ENCODE measurements around the gene SORCS2. TPM values are rescaled to one million over a fixed set of nuclear protein-coding genes. Genes with fewer than 3 reads are reported as not detected.

The SORCS2 gene
- total RNA-seq, 1 experiment from 2014 or later = 0.05 TPM

DNA sequence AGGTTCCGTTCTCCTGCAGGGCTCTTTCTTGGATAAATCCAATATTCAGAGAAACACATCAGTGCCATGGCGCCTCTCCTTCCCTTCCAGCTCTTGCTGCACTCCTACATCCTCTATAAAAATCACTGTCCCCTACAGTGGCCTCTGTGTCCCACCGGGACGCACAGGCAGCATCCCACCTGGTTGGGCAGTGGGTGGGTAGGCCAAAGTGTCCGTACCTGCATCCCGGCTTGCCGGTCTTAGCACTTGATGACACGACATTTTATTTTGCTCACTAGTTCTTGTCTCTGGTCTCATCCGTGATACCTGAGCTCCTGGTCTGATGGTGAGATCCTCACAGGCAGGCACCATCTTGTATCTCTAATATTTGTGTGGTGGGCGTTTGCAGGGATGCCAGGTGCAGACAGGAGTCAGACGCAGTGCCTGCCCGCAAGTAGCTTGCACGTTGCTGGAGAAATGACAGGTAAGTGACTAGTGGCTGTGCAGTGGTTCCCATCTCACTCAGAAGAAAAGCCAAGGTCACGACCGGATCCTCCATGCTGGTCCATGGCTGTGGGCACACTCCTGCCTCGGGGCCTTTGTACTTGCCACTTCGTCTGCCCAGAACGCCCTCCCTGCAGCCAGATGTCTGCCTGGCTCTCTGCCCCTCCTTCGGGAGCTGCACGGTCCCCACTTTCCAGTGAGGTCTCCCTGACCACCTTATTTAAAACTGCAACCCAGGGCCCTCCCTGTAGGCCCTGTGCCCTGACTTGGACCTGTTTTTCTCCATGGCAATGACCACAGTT lies 109.7 kb downstream of the SORCS2 start:
- no peaks in the 10 kb centered on the region for H3K27me3 ChIP-seq (replicated peaks)
- H3K4me3 ChIP-seq = no peak overlapping the region

DNA sequence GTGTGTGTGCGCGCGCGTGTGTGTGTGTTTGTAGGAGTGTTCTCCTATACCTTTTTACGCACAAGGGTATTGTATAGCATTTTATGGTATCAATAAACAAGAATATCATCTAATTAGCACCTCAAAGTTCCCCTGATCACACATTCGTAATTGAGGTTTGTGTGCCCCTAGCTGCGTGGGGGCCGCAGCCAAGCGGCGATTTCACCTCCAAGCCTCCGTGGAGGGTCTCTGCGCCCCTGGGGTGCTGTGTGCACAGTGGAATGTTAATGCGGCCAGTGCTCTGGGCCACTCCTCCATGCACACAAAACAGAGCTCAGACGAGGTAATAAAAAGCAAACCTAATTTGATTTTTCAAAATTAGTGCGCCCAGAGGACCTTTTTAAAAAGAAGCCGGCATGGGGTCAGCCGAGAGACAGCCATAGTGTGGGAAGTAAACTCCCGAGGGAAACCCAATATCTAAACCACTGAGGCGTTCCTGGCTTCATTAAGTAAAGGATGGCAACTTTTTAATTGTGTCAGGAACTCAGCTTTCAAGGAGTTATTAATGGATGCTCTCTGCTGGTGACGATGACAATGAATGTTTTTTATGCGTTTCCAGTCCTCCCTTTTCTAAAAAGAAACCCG lies 110.6 kb downstream of the SORCS2 start:
- no peak for DNase-seq (ENCODE audit: low read depth in 1 of 2, low spot score in 2 of 2)
- no peak overlapping the region for H3K4me3 ChIP-seq
- no peaks in the 10 kb centered on the region for H3K36me3 ChIP-seq
- no peaks in the 10 kb centered on the region for H3K27me3 ChIP-seq (replicated peaks)
- no peak overlapping the region for H3K27ac ChIP-seq
- no peaks in the 10 kb centered on the region for H3K4me1 ChIP-seq (replicated peaks)
- no peaks in the 10 kb centered on the region for H3K9me3 ChIP-seq (replicated peaks)

More for the DNA sequence above, 109.7 kb downstream of the SORCS2 start:
- Histone ChIP-seq H3K4me1 (replicated peaks) (no peaks in the 10 kb centered on the region), H3K9me3 (replicated peaks) (no peaks in the 10 kb centered on the region), H3K27ac (no peak overlapping the region), H3K36me3 (no peaks in the 10 kb centered on the region)
- DNase-seq (ENCODE audit: low read depth in 1 of 2, low spot score in 2 of 2) = no peak

DNA sequence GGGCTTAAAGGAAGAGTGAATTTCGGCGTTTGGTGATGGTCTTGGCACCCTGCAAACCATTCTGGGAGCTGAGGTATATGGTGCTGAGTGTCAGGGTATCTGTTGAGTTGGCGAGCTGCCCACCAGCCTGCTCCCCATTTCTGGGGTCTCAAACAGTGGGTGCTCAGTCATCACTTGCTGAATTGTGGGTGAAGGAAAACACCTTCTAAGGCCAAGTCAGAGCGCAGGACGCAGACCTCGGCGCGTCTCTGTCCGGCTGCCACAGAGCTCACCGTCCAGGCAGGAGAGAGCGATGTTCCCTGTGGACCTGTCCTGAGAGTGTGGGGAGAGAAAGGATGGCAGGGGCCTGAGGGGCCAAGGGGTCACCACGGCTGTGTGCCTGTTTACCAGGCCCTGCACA lies 111.2 kb downstream of the SORCS2 start:
- Histone ChIP-seq H3K4me1 (replicated peaks) (no peaks in the 10 kb centered on the region), H3K27me3 (replicated peaks) (no peaks in the 10 kb centered on the region)

DNA sequence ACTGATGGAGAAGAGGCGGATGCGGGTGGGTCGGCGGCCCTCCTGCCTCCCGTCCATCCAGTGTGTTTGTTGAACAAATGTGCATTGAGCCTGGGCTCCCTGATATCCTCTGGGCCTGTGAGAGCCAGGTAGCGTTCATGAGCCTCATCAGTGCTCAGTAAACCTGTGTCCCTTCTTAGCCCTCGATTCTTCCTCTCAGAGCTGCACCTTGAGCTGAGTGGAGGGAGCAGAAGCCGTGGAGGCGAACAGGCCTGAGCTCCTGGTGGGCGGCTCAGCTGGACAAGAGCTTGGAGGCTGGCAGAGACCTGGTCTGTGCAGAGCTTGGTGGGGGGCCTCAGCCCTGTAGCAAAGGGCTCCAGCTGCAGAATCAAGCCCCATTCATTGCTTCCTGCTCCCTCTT lies 112.1 kb downstream of the SORCS2 start:
- no peaks in the 10 kb centered on the region for H3K4me1 ChIP-seq (replicated peaks)
- H3K4me3 ChIP-seq = no peak overlapping the region
- no peak for DNase-seq (ENCODE audit: low read depth in 1 of 2, low spot score in 2 of 2)
- H3K27me3 ChIP-seq (replicated peaks) = no peaks in the 10 kb centered on the region
- no peaks in the 10 kb centered on the region for H3K9me3 ChIP-seq (replicated peaks)
- no peak overlapping the region for H3K27ac ChIP-seq
- no peaks in the 10 kb centered on the region for H3K36me3 ChIP-seq

More for the DNA sequence above, 111.2 kb downstream of the SORCS2 start:
- Histone ChIP-seq H3K36me3 (no peaks in the 10 kb centered on the region), H3K9me3 (replicated peaks) (no peaks in the 10 kb centered on the region), H3K27ac (no peak overlapping the region), H3K4me3 (no peak overlapping the region)
- no peak for DNase-seq (ENCODE audit: low read depth in 1 of 2, low spot score in 2 of 2)

DNA sequence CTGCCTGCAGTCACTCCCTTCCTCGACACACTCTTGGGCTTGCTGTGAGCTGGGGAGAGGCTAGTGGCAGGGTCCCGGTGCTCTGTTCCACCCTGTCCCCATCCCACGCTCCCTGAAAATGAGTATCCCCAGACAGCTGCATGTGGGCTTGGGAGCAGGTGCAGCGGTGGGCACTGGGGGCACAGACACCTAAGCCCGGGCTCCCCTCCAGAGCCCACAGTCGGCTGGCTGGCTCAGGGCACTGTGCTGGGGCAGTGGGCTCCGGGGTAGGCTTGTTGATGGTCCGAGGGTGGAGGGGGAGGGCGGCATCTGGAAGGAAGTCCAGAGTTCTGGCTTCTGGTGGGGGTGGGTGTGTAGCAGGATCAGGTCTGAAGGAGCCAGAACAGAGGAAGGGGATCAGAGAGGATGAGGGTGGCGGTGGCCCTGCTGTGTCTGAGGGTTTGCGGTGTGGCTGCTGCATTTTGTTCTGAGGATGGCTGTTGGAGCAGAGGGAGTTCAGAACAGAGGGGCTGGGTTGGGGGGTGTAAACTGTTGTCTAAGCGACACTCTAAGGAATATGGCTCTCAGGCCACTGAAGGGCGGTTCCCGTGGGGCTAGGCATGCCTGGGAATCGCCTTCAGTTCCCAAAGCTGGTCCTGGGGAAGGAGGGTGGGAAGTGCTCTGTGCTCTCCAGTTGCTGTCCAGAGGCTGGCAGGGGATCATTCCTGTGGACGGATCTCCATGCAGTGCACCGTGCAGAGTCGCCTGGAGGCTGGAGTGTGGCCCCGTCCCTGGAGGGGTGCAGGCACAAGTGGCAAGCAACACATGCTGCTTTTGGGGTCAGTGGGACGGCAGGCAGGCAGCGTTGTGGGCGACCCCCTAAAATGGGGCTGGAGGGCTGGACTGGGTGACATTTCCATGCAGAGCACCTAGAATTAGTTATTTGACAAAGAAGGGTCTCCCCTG lies 114.0 kb downstream of the SORCS2 start:
- no peak for DNase-seq (ENCODE audit: low read depth in 1 of 2, low spot score in 2 of 2)
- H3K27ac ChIP-seq = no peak overlapping the region
- H3K4me1 ChIP-seq (replicated peaks) = no peaks in the 10 kb centered on the region
- no peaks in the 10 kb centered on the region for H3K36me3 ChIP-seq
- H3K4me3 ChIP-seq = no peak overlapping the region
- no peaks in the 10 kb centered on the region for H3K9me3 ChIP-seq (replicated peaks)
- H3K27me3 ChIP-seq (replicated peaks) = no peaks in the 10 kb centered on the region

DNA sequence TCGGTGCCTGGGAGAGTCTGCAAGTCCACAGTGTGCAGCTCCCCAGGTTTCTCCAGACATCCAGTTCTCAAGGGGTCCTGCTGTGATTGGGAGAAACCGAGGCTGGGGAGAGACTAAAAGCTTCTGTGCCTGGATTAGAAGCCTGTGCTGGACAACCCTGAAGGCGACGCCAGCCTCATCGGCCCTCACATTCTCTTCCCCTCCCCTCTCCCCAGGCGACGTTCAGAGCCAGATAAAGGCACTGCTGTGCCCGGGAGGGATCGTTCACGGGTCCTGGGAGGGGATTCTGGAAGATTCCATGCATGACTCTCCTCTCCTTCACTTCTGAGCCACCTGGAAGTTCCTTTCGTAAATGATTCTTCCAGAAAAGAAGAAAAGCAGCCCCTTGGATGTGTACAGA lies 114.6 kb downstream of the SORCS2 start:
- no peaks in the 10 kb centered on the region for H3K27me3 ChIP-seq (replicated peaks)
- H3K9me3 ChIP-seq (replicated peaks) = no peaks in the 10 kb centered on the region
- no peak overlapping the region for H3K27ac ChIP-seq
- no peak for DNase-seq (ENCODE audit: low read depth in 1 of 2, low spot score in 2 of 2)
- H3K4me1 ChIP-seq (replicated peaks) = no peaks in the 10 kb centered on the region
- H3K36me3 ChIP-seq = no peaks in the 10 kb centered on the region
- H3K4me3 ChIP-seq = no peak overlapping the region

DNA sequence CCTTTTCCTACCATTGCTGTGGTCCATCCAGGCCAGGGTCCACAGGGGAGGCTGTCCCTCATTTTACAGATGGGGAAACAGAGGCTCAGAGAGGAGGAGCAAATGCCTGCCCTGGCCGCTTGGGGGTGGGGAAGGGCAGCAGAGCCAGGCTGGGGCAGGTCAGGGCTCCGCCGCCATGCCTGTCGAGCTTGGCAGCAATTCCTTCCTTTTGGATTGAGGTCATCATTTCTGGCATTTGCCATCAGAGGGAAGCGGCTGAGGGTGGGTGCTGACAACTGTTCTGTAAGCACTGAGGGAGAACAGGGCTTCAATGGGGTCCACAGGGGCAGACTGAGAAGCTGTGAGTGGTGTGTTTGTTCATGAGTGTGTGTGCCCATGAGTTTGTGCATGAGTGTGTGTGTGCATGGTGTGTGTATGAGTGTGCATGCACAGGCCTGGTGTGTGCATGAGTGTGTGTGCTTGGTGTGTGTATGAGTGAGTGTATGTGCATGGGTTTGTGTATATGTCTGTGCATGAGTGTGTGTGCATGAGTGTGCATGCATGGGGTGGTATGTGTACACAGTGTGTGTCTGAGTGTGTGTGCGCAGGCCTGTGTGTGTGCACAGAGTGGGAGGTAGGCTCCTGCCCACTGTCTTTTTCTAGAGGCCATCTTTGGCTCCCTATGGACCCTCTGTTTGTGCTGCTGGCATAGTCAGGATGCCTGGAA lies 115.2 kb downstream of the SORCS2 start:
- no peak for DNase-seq (ENCODE audit: low read depth in 1 of 2, low spot score in 2 of 2)
- Histone ChIP-seq H3K9me3 (replicated peaks) (no peaks in the 10 kb centered on the region), H3K4me3 (no peak overlapping the region), H3K27me3 (replicated peaks) (no peaks in the 10 kb centered on the region), H3K36me3 (no peaks in the 10 kb centered on the region), H3K27ac (no peak overlapping the region), H3K4me1 (replicated peaks) (no peaks in the 10 kb centered on the region)

DNA sequence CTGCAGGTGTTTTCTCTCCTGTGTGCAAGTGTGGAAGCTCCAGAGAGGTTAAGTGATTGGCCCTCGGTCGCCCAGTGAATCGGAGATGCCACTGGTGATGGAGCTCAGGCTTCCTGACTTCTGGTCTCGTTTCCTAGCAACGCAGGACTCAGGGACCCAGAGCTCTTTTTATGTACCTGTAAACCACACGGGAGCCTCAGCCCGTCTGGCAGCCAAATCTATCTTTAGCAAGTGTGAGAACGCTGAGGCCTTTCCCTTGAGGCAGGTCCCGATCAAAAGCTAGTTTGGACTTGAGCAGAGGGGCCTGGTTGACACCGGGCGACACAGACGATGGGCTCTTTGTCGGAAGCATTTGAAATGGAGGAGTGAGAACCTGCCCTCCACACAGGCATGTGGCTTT lies 116.8 kb downstream of the SORCS2 start:
- DNase-seq (ENCODE audit: low read depth in 1 of 2, low spot score in 2 of 2) = no peak
- Histone ChIP-seq H3K36me3 (no peaks in the 10 kb centered on the region), H3K27ac (no peak overlapping the region), H3K4me1 (replicated peaks) (no peaks in the 10 kb centered on the region), H3K27me3 (replicated peaks) (no peaks in the 10 kb centered on the region), H3K4me3 (no peak overlapping the region), H3K9me3 (replicated peaks) (no peaks in the 10 kb centered on the region)

DNA sequence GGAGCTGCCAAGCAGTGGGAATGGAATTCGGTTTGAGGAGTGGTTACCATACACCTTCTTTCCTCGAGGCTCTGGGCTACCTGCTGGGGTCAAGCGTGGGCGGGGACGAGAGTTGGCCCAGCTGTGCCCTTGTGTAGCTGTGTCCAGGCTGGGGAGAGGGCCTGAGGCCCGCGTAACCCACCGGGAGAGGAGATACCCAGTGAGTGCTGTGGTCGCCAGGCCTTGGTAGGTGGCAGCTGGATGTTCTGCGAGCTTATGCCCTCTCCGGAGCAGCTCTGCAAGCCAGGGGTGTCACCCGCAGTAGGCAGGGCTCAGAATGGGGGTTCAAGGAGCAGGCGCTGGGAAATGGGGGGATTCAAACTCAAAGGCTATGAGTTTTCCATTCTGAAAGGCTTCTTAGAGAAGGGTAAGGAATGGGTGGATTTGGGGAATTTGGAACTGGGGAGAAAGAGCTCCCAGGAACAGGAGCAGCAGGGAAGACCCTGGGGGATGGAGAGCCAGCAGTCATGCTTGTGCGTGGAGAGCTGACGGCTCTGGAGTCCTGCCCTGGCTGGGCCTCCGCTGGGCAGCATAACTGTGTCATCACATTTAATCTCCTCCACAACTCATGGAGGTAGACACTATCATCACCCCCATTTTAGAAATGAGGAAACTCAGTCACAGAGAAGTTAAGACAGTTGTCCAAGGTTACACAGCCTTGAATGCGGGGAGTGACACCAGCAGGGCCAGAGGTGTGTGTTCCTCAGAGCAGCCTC lies 117.5 kb downstream of the SORCS2 start:
- H3K9me3 ChIP-seq (replicated peaks) = no peaks in the 10 kb centered on the region
- no peaks in the 10 kb centered on the region for H3K36me3 ChIP-seq
- no peak overlapping the region for H3K27ac ChIP-seq
- H3K4me1 ChIP-seq (replicated peaks) = no peaks in the 10 kb centered on the region
- H3K27me3 ChIP-seq (replicated peaks) = no peaks in the 10 kb centered on the region
- no peak for DNase-seq (ENCODE audit: low read depth in 1 of 2, low spot score in 2 of 2)
- no peak overlapping the region for H3K4me3 ChIP-seq

DNA sequence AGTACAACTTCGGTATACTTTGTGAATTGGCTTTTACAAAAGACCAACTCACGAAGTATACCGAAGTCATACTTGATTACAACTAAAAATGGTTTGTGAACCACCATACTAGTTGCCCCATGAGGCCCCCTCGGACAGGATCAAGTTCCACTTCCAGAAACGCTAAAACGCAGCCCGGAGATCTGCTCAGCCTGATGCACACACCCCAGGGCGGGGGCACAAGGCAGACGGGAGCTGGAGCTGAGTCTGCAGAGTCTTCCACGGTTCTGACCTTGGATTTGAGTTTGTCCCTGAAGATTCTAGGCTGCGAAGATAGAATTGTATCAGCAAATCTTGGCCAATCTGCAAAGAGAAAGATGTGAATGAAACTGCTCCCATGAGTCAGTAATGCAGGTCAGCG lies 118.1 kb downstream of the SORCS2 start:
- no peaks in the 10 kb centered on the region for H3K36me3 ChIP-seq
- H3K27me3 ChIP-seq (replicated peaks) = no peaks in the 10 kb centered on the region
- no peak overlapping the region for H3K4me3 ChIP-seq
- no peaks in the 10 kb centered on the region for H3K4me1 ChIP-seq (replicated peaks)
- H3K27ac ChIP-seq = no peak overlapping the region
- H3K9me3 ChIP-seq (replicated peaks) = no peaks in the 10 kb centered on the region
- no peak for DNase-seq (ENCODE audit: low read depth in 1 of 2, low spot score in 2 of 2)

DNA sequence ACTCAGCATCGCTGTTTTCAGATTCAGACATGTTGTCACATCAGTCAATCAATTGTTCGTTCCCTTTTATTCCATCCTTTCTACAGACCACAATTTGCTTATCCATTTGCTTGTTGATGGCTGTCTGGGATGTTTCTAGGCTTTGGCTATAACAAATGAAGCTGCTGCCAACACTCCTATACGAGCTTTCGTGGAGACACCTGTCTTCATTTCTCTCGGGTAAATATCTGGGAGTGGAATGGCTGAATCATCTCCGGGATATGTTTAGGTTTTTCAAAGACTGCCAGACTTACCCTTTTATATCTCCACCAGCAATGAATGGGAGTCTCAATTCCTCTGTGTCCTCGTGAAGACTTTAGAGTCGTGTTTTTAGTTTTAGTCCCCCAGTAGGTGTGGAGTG lies 118.9 kb downstream of the SORCS2 start:
- Histone ChIP-seq H3K9me3 (replicated peaks) (no peaks in the 10 kb centered on the region), H3K27me3 (replicated peaks) (no peaks in the 10 kb centered on the region), H3K27ac (no peak overlapping the region), H3K36me3 (no peaks in the 10 kb centered on the region), H3K4me3 (no peak overlapping the region), H3K4me1 (replicated peaks) (no peaks in the 10 kb centered on the region)
- DNase-seq (ENCODE audit: low read depth in 1 of 2, low spot score in 2 of 2) = no peak

DNA sequence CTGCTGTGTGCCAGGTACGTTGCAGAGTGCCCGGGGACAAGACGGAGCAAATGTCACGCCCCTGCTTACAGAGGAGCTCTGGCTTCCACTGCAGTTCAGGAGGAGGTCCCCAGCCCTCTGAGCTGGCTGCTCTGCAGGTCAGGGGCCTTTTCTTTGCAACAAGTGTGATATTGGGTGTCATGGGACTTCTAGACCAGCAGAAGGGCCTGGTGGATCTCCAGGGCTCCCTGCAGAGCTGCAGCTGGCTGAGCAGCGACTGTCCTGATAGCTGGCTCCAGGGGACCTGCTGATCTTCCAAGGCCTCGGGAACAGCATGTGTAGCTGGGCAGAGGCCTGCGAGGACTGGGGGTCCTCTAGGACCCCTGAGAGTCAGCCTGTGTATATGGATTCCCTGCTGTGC lies 120.4 kb downstream of the SORCS2 start:
- H3K4me1 ChIP-seq (replicated peaks) = no peaks in the 10 kb centered on the region
- H3K9me3 ChIP-seq (replicated peaks) = no peaks in the 10 kb centered on the region
- H3K27ac ChIP-seq = no peak overlapping the region
- no peak overlapping the region for H3K4me3 ChIP-seq
- no peaks in the 10 kb centered on the region for H3K27me3 ChIP-seq (replicated peaks)
- H3K36me3 ChIP-seq = no peaks in the 10 kb centered on the region
- DNase-seq (ENCODE audit: low read depth in 1 of 2, low spot score in 2 of 2) = no peak

DNA sequence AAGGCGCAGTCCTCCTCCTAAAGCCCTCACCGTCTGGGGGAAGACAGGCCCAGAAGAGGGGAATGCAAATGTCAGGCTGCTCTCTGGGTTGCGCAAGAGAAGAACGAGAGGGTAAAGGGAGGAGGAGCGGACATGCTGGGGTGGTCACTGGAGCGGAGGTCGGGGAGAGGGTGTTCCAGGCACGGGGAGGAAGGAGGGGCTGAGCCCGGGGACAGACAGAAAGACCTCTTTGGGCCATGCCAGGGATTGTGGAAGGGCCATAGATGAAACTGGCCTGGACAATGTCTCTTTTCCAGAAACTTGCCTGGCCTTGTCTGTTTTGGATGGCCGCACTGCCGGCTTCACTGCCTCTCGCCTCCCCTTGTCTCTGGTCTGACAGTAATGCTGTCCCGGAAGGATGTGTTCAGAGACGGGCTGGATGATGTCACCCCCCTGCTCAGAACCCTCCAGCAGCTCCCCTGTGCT lies 121.0 kb downstream of the SORCS2 start:
- Histone ChIP-seq H3K27me3 (replicated peaks) (no peaks in the 10 kb centered on the region), H3K36me3 (no peaks in the 10 kb centered on the region), H3K9me3 (replicated peaks) (no peaks in the 10 kb centered on the region), H3K4me3 (no peak overlapping the region), H3K4me1 (replicated peaks) (no peaks in the 10 kb centered on the region), H3K27ac (no peak overlapping the region)
- DNase-seq (ENCODE audit: low read depth in 1 of 2, low spot score in 2 of 2) = no peak
